Transverse colon (tissue), 4 donors: ENCODE measurements around the gene TNS4. TPM values are rescaled to one million over a fixed set of nuclear protein-coding genes. Genes with fewer than 3 reads are reported as not detected.

ENCODE experiments used
- DNase-seq: peaks from one replicate; pipeline ENCODE4 v3.0.0-alpha.2; 2019
- H3K27ac ChIP-seq, 4 donors: fragments of 200-600 bp; sonication (generic); 2 replicates each; pipeline ENCODE4 v1.5.1; 2016 to 2018; ENCODE audit warnings: inconsistent platforms in 4 of 4
- H3K27me3 ChIP-seq: fragments of 200-600 bp; sonication (generic); 2 replicates; pipeline ENCODE4 v1.5.1; 2017; ENCODE audit warnings: inconsistent platforms
- H3K36me3 ChIP-seq, 4 donors: fragments of 200-600 bp; sonication (generic); 2 replicates each; pipeline ENCODE4 v1.5.1; 2017 to 2019; ENCODE audit warnings: inconsistent platforms in 4 of 4
- H3K4me1 ChIP-seq, 4 donors: fragments of 200-600 bp; sonication (generic); 2 replicates each; pipeline ENCODE4 v1.5.1; 2017 to 2020; ENCODE audit warnings: inconsistent platforms in 4 of 4
- H3K4me3 ChIP-seq, 4 donors: fragments of 200-600 bp; sonication (generic); 1 replicate in 1 of 4; 2 replicates in 3 of 4; pipeline versions ENCODE4 v1.5.1 to v1.6.1; 2017 to 2019; ENCODE audit warnings: inconsistent platforms in 4 of 4
- H3K9me3 ChIP-seq, 2 donors: fragments of 200-600 bp; sonication (generic); 2 replicates each; pipeline ENCODE4 v1.5.1; 2017 to 2019; ENCODE audit warnings: inconsistent platforms in 2 of 2
- EP300 ChIP-seq: sonication (generic); formaldehyde crosslinking; IDR thresholded peaks from one replicate; pipeline ENCODE4 v1.6.1; 2017; ENCODE audit warnings: antibody characterized with exemption, low read depth
- POLR2A ChIP-seq: fragments of 450-650 bp; IDR thresholded peaks from one replicate; pipeline ENCODE4 v1.6.1; 2016; ENCODE audit warnings: antibody characterized with exemption, mild to moderate bottlenecking, moderate library complexity
- POLR2AphosphoS5 ChIP-seq, 3 donors: sonication (generic); formaldehyde crosslinking; IDR thresholded peaks; one replicate each; pipeline ENCODE4 v1.6.1; 2016; ENCODE audit warnings: antibody characterized with exemption in 3 of 3
- WGBS, 2 donors: methylation state at CpG; one replicate each; pipeline ENCODE4 v1.1.5; 2018; ENCODE audit warnings: low coverage in 1 of 2; 5-methylcytosine and 5-hydroxymethylcytosine counted together
- in situ Hi-C, 4 donors: fragments of 200-750 bp; cut with MboI; loops; one replicate each; pipeline versions ENCODE4 v1.15.0 to v1.15.1; 2017; ENCODE audit warnings: low sequenced_read_pairs in 3 of 4, low pct_ligation_motif_present in 1 of 4, low pct_unique_long_range_greater_than_20kb in 1 of 4
- intact Hi-C: fragments of 100-400 bp; cut with DNase I; formaldehyde crosslinking; loops from one replicate; pipeline ENCODE4 v1.15.1; 2023; ENCODE audit warnings: low total_unique reads
- total RNA-seq, 4 donors: library from RNA; depleted of rRNA; stranded (reverse); fragments of >200 nt; gene quantifications; one replicate each; pipeline ENCODE4 v1.1.0, GENCODE V29; 2016
- TF ChIP-seq, protein P1 (sequence below), 5 experiments: fragments of 200-600 bp in 3 of 5; fragments of 450-650 bp in 2 of 5; sonication (generic) in 3 of 5; IDR thresholded peaks; 1 replicate in 2 of 5; 2 replicates in 3 of 5; pipeline ENCODE4 v1.5.1; 2016 to 2017; ENCODE audit warnings: antibody characterized with exemption in 5 of 5, inconsistent platforms in 3 of 5, mild to moderate bottlenecking in 2 of 5, moderate library complexity in 1 of 5

The TNS4 gene
- total RNA-seq, 4 donors from 2014 or later = 1.2 to 4.2 (median 2.5) TPM; not detected in 1

- H3K27me3 ChIP-seq = no peaks in the 10 kb centered on the region
- intact Hi-C loops = no loop called here
- H3K4me3 ChIP-seq = no peak overlapping the region
- peak overlapping the region in 3 of 4 donors; percentile 55 to 83 (median 70) for H3K27ac ChIP-seq
- H3K4me1 ChIP-seq = peaks cover 40 to 63% (median 44%) of the 10 kb centered on the region in 4 donors
- H3K9me3 ChIP-seq = no peaks in the 10 kb centered on the region
- H3K36me3 ChIP-seq = peaks cover 0 to 27% (median 7%) of the 10 kb centered on the region in 4 donors
- DNase-seq = no peak
- no peak for TF ChIP-seq EP300
- TF ChIP-seq POLR2AphosphoS5 (IDR thresholded peaks at IDR 0.05) = no peak
- TF ChIP-seq, protein P1, sequence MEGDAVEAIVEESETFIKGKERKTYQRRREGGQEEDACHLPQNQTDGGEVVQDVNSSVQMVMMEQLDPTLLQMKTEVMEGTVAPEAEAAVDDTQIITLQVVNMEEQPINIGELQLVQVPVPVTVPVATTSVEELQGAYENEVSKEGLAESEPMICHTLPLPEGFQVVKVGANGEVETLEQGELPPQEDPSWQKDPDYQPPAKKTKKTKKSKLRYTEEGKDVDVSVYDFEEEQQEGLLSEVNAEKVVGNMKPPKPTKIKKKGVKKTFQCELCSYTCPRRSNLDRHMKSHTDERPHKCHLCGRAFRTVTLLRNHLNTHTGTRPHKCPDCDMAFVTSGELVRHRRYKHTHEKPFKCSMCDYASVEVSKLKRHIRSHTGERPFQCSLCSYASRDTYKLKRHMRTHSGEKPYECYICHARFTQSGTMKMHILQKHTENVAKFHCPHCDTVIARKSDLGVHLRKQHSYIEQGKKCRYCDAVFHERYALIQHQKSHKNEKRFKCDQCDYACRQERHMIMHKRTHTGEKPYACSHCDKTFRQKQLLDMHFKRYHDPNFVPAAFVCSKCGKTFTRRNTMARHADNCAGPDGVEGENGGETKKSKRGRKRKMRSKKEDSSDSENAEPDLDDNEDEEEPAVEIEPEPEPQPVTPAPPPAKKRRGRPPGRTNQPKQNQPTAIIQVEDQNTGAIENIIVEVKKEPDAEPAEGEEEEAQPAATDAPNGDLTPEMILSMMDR (IDR thresholded peaks at IDR 0.05) = no peak
- no peak for TF ChIP-seq POLR2A
- in situ Hi-C loops = no loop called here
- 72 to 77% methylated on average over 8 to 12 of the region's 12 CpGs for WGBS, 2 donors
These were observed 42.5 kb downstream of the TNS4 start for GRCh38 chr17:40458851-40459482.

GRCh38 chr17:40457964-40458791 lies 43.2 kb downstream of the TNS4 start:
- peak overlapping the region; percentile 48 to 83 (median 62) for H3K27ac ChIP-seq
- peaks cover 38 to 67% (median 47%) of the 10 kb centered on the region in 4 donors for H3K4me1 ChIP-seq
- intact Hi-C loops (no loop called here), in situ Hi-C loops (no loop called here)
- no peak for DNase-seq
- no peaks in the 10 kb centered on the region for H3K9me3 ChIP-seq
- no peak for TF ChIP-seq POLR2A
- TF ChIP-seq, protein P1 (IDR thresholded peaks at IDR 0.05) = no peak
- peak in 2 of 3 donors; percentile 6 to 17 for TF ChIP-seq POLR2AphosphoS5 (IDR thresholded peaks at IDR 0.05)
- TF ChIP-seq EP300 = no peak
- H3K4me3 ChIP-seq = no peak overlapping the region
- H3K27me3 ChIP-seq = no peaks in the 10 kb centered on the region
- 42 to 67% methylated on average over 2 to 16 of the region's 16 CpGs for WGBS, 2 donors
- H3K36me3 ChIP-seq = peaks cover 0 to 35% (median 10%) of the 10 kb centered on the region in 4 donors

DNA sequence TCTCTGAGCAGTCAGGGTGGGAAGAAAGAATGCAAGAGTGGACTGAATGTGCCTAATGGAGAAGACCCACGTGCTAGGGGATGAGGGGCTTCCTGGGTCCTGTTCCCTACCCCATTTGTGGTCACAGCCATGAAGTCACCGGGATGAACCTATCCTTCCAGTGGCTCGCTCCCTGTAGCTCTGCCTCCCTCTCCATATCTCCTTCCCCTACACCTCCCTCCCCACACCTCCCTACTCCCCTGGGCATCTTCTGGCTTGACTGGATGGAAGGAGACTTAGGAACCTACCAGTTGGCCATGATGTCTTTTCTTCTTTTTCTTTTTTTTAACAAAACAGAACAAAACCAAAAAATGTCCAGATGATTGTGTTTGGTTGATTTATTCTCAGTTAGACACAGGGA lies 44.1 kb downstream of the TNS4 start:
- H3K9me3 ChIP-seq = no peaks in the 10 kb centered on the region
- H3K4me1 ChIP-seq = peaks cover 30 to 67% (median 51%) of the 10 kb centered on the region in 4 donors
- TF ChIP-seq, protein P1 (IDR thresholded peaks at IDR 0.05) = no peak
- TF ChIP-seq EP300 (no peak), POLR2AphosphoS5 (IDR thresholded peaks at IDR 0.05) (no peak), POLR2A (no peak)
- intact Hi-C loops = no loop called here
- DNase-seq = no peak
- H3K27ac ChIP-seq = peak overlapping the region; percentile 40 to 83 (median 62)
- no peaks in the 10 kb centered on the region for H3K27me3 ChIP-seq
- H3K4me3 ChIP-seq = no peak overlapping the region
- peaks cover 0 to 39% (median 10%) of the 10 kb centered on the region in 4 donors for H3K36me3 ChIP-seq
- 76 to 80% methylated on average over 2 to 3 of the region's 3 CpGs for WGBS, 2 donors
- in situ Hi-C loops = no loop called here

GRCh38 chr17:40456396-40456951 lies 44.9 kb downstream of the TNS4 start:
- intact Hi-C loops (no loop called here), in situ Hi-C loops (no loop called here)
- no peak for TF ChIP-seq EP300
- TF ChIP-seq POLR2AphosphoS5 (IDR thresholded peaks at IDR 0.05) = no peak
- TF ChIP-seq, protein P1 (IDR thresholded peaks at IDR 0.05) = no peak
- TF ChIP-seq POLR2A = no peak
- H3K27me3 ChIP-seq = no peaks in the 10 kb centered on the region
- no peak overlapping the region for H3K4me3 ChIP-seq
- H3K27ac ChIP-seq = peak overlapping the region; percentile 40 to 83 (median 62)
- WGBS, 2 donors = 70% methylated on average over 5 to 15 of the region's 16 CpGs
- H3K4me1 ChIP-seq = peaks cover 27 to 67% (median 55%) of the 10 kb centered on the region in 4 donors
- peaks cover 0 to 39% (median 10%) of the 10 kb centered on the region in 4 donors for H3K36me3 ChIP-seq
- H3K9me3 ChIP-seq = no peaks in the 10 kb centered on the region
- DNase-seq = no peak
